Panc1 (cell line): Measurements from ENCODE around the gene PSMB4. TPM values are rescaled to one million over a fixed set of nuclear protein-coding genes. Genes with fewer than 3 reads are reported as not detected.
"Not testable (repeated sequence)": the region's sequence is repeated elsewhere in the genome, so short reads cannot be mapped to it uniquely, and the experiment has no call there.

Experiments used
- ATAC-seq: fragments of 200-7000 bp; cut with Tn5 transposase; 2 replicates; pipeline ENCODE4 v1.9.1; 2020; ENCODE audit warnings: mild to moderate bottlenecking, moderate library complexity
- BruUV-seq: library from RNA; stranded (reverse); fragments of 400-500 nt; replicated peaks from 2 replicates; lab custom pipeline; 2021; lab: Mats Ljungman, UMichigan
- CTCF ChIA-PET: fragments of 300-600 bp; sonication (Branson Sonifier 250); formaldehyde crosslinking; loops from one replicate; lab custom pipeline; 2022; ENCODE audit warnings: antibody characterized with exemption; lab: Charles Lee
- POLR2A ChIA-PET: fragments of 300-600 bp; sonication (Branson Sonifier 250); formaldehyde crosslinking; loops from one replicate; lab custom pipeline; 2022; ENCODE audit warnings: antibody characterized with exemption; lab: Charles Lee
- DNase-seq: peaks from one replicate; pipeline ENCODE4 v3.0.0-alpha.2; 2010; ENCODE audit warnings: low read depth, low spot score
- H3K27ac ChIP-seq: 2 replicates; pipeline ENCODE4 v1.5.1; 2011; ENCODE audit warnings: mild to moderate bottlenecking, low read length, inconsistent platforms
- H3K27me3 ChIP-seq: fragments of 200-500 bp; sonication (Bioruptor generic); 2 replicates; pipeline ENCODE4 v1.6.0; 2014; ENCODE audit warnings: low read length, inconsistent platforms; ENCODE audit not compliant: control insufficient read depth, insufficient read depth
- H3K36me3 ChIP-seq: fragments of 200-500 bp; sonication (Bioruptor generic); 2 replicates; pipeline ENCODE4 v1.5.1; 2014; ENCODE audit warnings: inconsistent platforms, mild to moderate bottlenecking, low read length, moderate library complexity; ENCODE audit not compliant: control insufficient read depth, insufficient read depth
- H3K4me1 ChIP-seq: 2 replicates; pipeline ENCODE4 v1.5.1; 2011; ENCODE audit warnings: inconsistent platforms, mild to moderate bottlenecking, low read length, moderate library complexity; ENCODE audit not compliant: control insufficient read depth, insufficient read depth
- H3K4me3 ChIP-seq, 2 experiments: 2 replicates each; pipeline ENCODE4 v1.5.1; 2011 to 2012; ENCODE audit warnings: low read depth in 2 of 2, low read length in 2 of 2, mild to moderate bottlenecking in 2 of 2, inconsistent platforms in 1 of 2, moderate library complexity in 1 of 2
- H3K9me3 ChIP-seq: fragments of 200-500 bp; sonication (Bioruptor generic); 2 replicates; pipeline ENCODE4 v1.5.1; 2014; ENCODE audit warnings: low read depth, mild to moderate bottlenecking, inconsistent platforms, low read length, moderate library complexity; ENCODE audit not compliant: control insufficient read depth, insufficient read depth
- POLR2AphosphoS5 ChIP-seq: IDR thresholded peaks from 2 replicates; pipeline ENCODE4 v1.6.1; 2012; ENCODE audit warnings: mild to moderate bottlenecking, low read depth, low read length, moderate library complexity
- SIN3A ChIP-seq: IDR thresholded peaks from 2 replicates; pipeline ENCODE4 v1.6.1; 2012; ENCODE audit warnings: low read depth, mild to moderate bottlenecking, low read length, moderate library complexity, borderline replicate concordance; ENCODE audit not compliant: insufficient read depth
- TCF7L2 ChIP-seq: IDR thresholded peaks from 2 replicates; pipeline ENCODE4 v1.6.1; 2011; ENCODE audit warnings: mild to moderate bottlenecking, low read depth, low read length, inconsistent platforms
- in situ Hi-C: cut with HindIII; loops from 2 replicates; pipeline ENCODE4 v1.10.0; 2016; ENCODE audit warnings: low sequenced_read_pairs, low pct_unique_long_range_greater_than_20kb
- intact Hi-C: fragments of 100-400 bp; cut with micrococcal nuclease; formaldehyde crosslinking; loops from one replicate; pipeline ENCODE4 v1.10.0; 2022; ENCODE audit not compliant: unreplicated experiment
- total RNA-seq: library from RNA; stranded (reverse); gene quantifications from one replicate; pipeline ENCODE4 v1.2.1, GENCODE V29; 2021; ENCODE audit not compliant: unreplicated experiment
- TF ChIP-seq, protein P1 (sequence below): fragments of 450-650 bp; IDR thresholded peaks from 2 replicates; pipeline ENCODE4 v1.5.1; 2017; ENCODE audit warnings: mild to moderate bottlenecking
- TF ChIP-seq, protein P2 (sequence below), 2 experiments: IDR thresholded peaks; 2 replicates each; pipeline ENCODE4 v1.6.1; 2011 to 2012; ENCODE audit warnings: low read depth in 2 of 2, control low read depth in 1 of 2, low read length in 1 of 2, mild to moderate bottlenecking in 1 of 2, moderate library complexity in 1 of 2; ENCODE audit not compliant: insufficient read depth in 1 of 2

The PSMB4 gene
- total RNA-seq, 1 experiment from 2014 or later = 412 TPM

DNA sequence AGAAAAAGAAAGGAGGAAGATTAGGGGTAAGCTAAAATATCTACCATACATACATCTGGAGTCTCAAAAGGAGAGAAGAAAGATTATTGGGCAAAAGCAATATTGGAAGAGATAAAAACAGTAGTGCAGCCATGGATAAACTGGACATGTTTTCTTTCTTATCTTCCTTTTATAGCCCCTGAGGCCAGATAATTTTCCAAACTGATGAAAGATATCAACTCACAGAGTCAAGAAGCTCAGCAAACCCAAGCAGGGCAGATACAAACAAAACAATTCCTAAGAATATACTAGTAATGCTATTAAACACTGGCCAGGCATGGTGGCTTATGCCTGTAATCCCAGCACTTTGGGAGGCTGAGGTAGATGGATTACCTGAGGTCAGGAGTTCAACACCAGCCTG, 5.8 kb upstream of the PSMB4 start:
- Histone ChIP-seq H3K4me3 (no peak overlapping the region), H3K27me3 (no peaks in the 10 kb centered on the region), H3K27ac (no peak overlapping the region), H3K9me3 (no peaks in the 10 kb centered on the region), H3K4me1 (no peaks in the 10 kb centered on the region; the same call in 1 of the 2 replicates), H3K36me3 (no peaks in the 10 kb centered on the region)
- TF ChIP-seq SIN3A (no peak), POLR2AphosphoS5 (no peak), TCF7L2 (no peak)
- TF ChIP-seq, protein P1, sequence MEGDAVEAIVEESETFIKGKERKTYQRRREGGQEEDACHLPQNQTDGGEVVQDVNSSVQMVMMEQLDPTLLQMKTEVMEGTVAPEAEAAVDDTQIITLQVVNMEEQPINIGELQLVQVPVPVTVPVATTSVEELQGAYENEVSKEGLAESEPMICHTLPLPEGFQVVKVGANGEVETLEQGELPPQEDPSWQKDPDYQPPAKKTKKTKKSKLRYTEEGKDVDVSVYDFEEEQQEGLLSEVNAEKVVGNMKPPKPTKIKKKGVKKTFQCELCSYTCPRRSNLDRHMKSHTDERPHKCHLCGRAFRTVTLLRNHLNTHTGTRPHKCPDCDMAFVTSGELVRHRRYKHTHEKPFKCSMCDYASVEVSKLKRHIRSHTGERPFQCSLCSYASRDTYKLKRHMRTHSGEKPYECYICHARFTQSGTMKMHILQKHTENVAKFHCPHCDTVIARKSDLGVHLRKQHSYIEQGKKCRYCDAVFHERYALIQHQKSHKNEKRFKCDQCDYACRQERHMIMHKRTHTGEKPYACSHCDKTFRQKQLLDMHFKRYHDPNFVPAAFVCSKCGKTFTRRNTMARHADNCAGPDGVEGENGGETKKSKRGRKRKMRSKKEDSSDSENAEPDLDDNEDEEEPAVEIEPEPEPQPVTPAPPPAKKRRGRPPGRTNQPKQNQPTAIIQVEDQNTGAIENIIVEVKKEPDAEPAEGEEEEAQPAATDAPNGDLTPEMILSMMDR = no peak
- TF ChIP-seq, protein P2, sequence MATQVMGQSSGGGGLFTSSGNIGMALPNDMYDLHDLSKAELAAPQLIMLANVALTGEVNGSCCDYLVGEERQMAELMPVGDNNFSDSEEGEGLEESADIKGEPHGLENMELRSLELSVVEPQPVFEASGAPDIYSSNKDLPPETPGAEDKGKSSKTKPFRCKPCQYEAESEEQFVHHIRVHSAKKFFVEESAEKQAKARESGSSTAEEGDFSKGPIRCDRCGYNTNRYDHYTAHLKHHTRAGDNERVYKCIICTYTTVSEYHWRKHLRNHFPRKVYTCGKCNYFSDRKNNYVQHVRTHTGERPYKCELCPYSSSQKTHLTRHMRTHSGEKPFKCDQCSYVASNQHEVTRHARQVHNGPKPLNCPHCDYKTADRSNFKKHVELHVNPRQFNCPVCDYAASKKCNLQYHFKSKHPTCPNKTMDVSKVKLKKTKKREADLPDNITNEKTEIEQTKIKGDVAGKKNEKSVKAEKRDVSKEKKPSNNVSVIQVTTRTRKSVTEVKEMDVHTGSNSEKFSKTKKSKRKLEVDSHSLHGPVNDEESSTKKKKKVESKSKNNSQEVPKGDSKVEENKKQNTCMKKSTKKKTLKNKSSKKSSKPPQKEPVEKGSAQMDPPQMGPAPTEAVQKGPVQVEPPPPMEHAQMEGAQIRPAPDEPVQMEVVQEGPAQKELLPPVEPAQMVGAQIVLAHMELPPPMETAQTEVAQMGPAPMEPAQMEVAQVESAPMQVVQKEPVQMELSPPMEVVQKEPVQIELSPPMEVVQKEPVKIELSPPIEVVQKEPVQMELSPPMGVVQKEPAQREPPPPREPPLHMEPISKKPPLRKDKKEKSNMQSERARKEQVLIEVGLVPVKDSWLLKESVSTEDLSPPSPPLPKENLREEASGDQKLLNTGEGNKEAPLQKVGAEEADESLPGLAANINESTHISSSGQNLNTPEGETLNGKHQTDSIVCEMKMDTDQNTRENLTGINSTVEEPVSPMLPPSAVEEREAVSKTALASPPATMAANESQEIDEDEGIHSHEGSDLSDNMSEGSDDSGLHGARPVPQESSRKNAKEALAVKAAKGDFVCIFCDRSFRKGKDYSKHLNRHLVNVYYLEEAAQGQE (IDR thresholded peaks at IDR 0.05; ENCODE audit: insufficient read depth in 1 of 2, low read depth in 2 of 2, low read length in 1 of 2) = no peak
- intact Hi-C loops (no loop called here), in situ Hi-C loops (no loop called here)
- POLR2A ChIA-PET = no interaction called here
- BruUV-seq = no TSS peak
- DNase-seq (no peak), ATAC-seq (no peak)
- CTCF ChIA-PET = no interaction called here

DNA sequence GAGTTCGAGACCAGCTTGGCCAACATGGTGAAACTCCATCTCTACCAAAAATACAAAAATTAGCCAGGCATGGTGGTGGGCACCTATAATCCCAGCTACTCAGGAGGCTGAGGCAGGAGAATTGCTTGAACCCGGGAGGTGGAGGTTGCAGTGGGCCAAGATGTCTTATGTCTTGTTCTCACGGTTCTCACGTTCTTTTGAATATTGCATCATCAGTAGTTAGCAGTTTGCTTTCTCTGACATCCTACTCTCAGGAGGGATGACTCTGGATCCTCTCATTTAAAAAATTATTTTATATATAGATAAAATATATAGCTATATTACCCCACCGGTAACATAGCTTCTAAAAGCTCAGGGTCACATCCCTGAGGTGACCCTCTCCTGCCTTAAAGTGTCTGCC, 3.1 kb upstream of the PSMB4 start:
- H3K27me3 ChIP-seq, H3K9me3 ChIP-seq, H3K27ac ChIP-seq, DNase-seq, ATAC-seq, H3K4me3 ChIP-seq, CTCF ChIA-PET, intact Hi-C loops, POLR2A ChIA-PET, BruUV-seq, in situ Hi-C loops: not testable (repeated sequence)
- peaks cover 12% of the 10 kb centered on the region for H3K36me3 ChIP-seq
- peaks cover 10% of the 10 kb centered on the region for H3K4me1 ChIP-seq

DNA sequence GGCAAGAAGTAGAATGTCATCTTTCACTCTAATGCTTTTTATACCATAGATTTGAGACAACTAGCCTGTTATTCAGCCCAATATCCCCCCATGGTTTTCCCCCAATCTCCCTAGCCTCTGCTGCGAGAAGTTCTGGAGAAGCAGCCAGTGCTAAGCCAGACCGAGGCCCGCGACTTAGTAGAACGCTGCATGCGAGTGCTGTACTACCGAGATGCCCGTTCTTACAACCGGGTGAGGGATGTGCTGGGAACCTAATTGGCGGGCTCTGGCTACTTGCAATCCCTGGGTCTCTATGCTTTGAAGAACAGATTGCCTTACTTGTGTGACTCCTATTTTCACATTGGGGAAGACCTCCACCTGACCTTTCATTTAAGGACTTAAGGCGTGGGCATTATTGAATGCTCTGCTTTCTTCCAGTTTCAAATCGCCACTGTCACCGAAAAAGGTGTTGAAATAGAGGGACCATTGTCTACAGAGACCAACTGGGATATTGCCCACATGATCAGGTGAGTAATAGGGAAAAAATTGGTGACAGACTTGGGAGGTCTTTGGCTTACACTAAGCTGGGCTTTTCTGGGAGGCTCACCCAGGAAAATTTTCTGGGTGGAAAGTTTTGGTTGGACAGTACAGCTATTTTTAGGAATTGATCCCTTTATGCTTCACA, 1.9 kb downstream of the PSMB4 start:
- Histone ChIP-seq H3K4me1 (peaks cover 16% of the 10 kb centered on the region), H3K4me3 (no peak overlapping the region; a peak in 1 of 4 replicates), H3K36me3 (peaks cover 29% of the 10 kb centered on the region), H3K9me3 (no peaks in the 10 kb centered on the region), H3K27me3 (no peaks in the 10 kb centered on the region), H3K27ac (no peak overlapping the region; the same call in 1 of the 2 replicates)
- CTCF ChIA-PET = no interaction called here
- BruUV-seq = no TSS peak
- in situ Hi-C loops (no loop called here), intact Hi-C loops (no loop called here)
- peak; percentile 20; the same call in 1 of the 2 replicates for TF ChIP-seq POLR2AphosphoS5
- no peak for TF ChIP-seq TCF7L2
- ATAC-seq (no peak), DNase-seq (no peak)
- POLR2A ChIA-PET = no interaction called here
